ENCODE results near the gene VWA7.

- TF ChIP-seq CTCF (conservative IDR thresholded peaks at IDR 0.05) (no peak), ZFX (IDR thresholded peaks at IDR 0.05) (no peak)
Measured at GRCh38 chr6:31758281-31758680, 18.8 kb downstream of the VWA7 start.
